ENCODE results near the gene TLCD5. TPM values are rescaled to one million over a fixed set of nuclear protein-coding genes. Genes with fewer than 3 reads are reported as not detected.

The TLCD5 gene
- total RNA-seq, 3 donors from 2014 or later = 2.9 to 8.2 (median 6.9) TPM

GRCh38 chr11:120306519-120307242 lies 18.4 kb upstream of the TLCD5 start:
- Histone ChIP-seq H3K27ac (peak overlapping the region; percentile 3 to 93), H3K4me3 (no peak overlapping the region), H3K36me3 (no peaks in the 10 kb centered on the region), H3K4me1 (peaks cover 0 to 11% of the 10 kb centered on the region in 2 donors), H3K27me3 (no peaks in the 10 kb centered on the region), H3K9me3 (no peaks in the 10 kb centered on the region)
- no peak for DNase-seq (ENCODE audit: low spot score in 2 of 2)
- TF ChIP-seq POLR2AphosphoS5 (IDR thresholded peaks at IDR 0.05) = no peak
- TF ChIP-seq POLR2A (IDR thresholded peaks at IDR 0.05) = no peak
- intact Hi-C loops (cut with DNase I; ENCODE audit: low total_unique reads) = no loop called here

- H3K27me3 ChIP-seq = no peaks in the 10 kb centered on the region
- H3K4me3 ChIP-seq = no peak overlapping the region
- peaks cover 0 to 7% of the 10 kb centered on the region in 2 donors for H3K4me1 ChIP-seq
- H3K27ac ChIP-seq = no peak overlapping the region
- H3K36me3 ChIP-seq = no peaks in the 10 kb centered on the region
- intact Hi-C loops (cut with DNase I; ENCODE audit: low total_unique reads) = no loop called here
- DNase-seq (ENCODE audit: low spot score in 2 of 2) = no peak
- H3K9me3 ChIP-seq = no peaks in the 10 kb centered on the region
- TF ChIP-seq POLR2AphosphoS5 (IDR thresholded peaks at IDR 0.05) (no peak), POLR2A (IDR thresholded peaks at IDR 0.05) (no peak), CTCF (IDR thresholded peaks at IDR 0.05) (no peak)
Measured at GRCh38 chr11:120307476-120307875, 17.6 kb upstream of the TLCD5 start.

- Histone ChIP-seq H3K36me3 (no peaks in the 10 kb centered on the region), H3K27me3 (no peaks in the 10 kb centered on the region), H3K4me1 (peaks cover 0 to under 1% of the 10 kb centered on the region in 2 donors), H3K9me3 (no peaks in the 10 kb centered on the region), H3K4me3 (no peak overlapping the region), H3K27ac (peak overlapping the region in 1 of 2 donors; percentile 30)
- no peak for DNase-seq (ENCODE audit: low spot score in 2 of 2)
- TF ChIP-seq POLR2A (IDR thresholded peaks at IDR 0.05) (no peak), POLR2AphosphoS5 (IDR thresholded peaks at IDR 0.05) (no peak), CTCF (IDR thresholded peaks at IDR 0.05) (no peak)
- intact Hi-C loops (cut with DNase I; ENCODE audit: low total_unique reads) = no loop called here
Measured at GRCh38 chr11:120308081-120308480, 17.0 kb upstream of the TLCD5 start.

- Histone ChIP-seq H3K4me3 (no peak overlapping the region), H3K27me3 (no peaks in the 10 kb centered on the region), H3K27ac (peak overlapping the region; percentile 51 to 55), H3K36me3 (no peaks in the 10 kb centered on the region), H3K9me3 (no peaks in the 10 kb centered on the region), H3K4me1 (no peaks in the 10 kb centered on the region)
- TF ChIP-seq CTCF (IDR thresholded peaks at IDR 0.05) (no peak), POLR2AphosphoS5 (IDR thresholded peaks at IDR 0.05) (no peak), POLR2A (IDR thresholded peaks at IDR 0.05) (no peak)
- intact Hi-C loops (cut with DNase I; ENCODE audit: low total_unique reads) = no loop called here
- DNase-seq (ENCODE audit: low spot score in 2 of 2) = no peak
Measured at GRCh38 chr11:120310870-120311269, 14.2 kb upstream of the TLCD5 start.

GRCh38 chr11:120314861-120315260 lies 10.2 kb upstream of the TLCD5 start:
- Histone ChIP-seq H3K27me3 (no peaks in the 10 kb centered on the region), H3K9me3 (no peaks in the 10 kb centered on the region), H3K27ac (peak overlapping the region in 1 of 2 donors; percentile 31), H3K4me3 (no peak overlapping the region), H3K4me1 (peaks cover 5 to 8% of the 10 kb centered on the region in 2 donors), H3K36me3 (no peaks in the 10 kb centered on the region)
- TF ChIP-seq POLR2AphosphoS5 (IDR thresholded peaks at IDR 0.05) = no peak
- no peak for TF ChIP-seq POLR2A (IDR thresholded peaks at IDR 0.05)
- TF ChIP-seq CTCF (IDR thresholded peaks at IDR 0.05) = no peak
- no peak for DNase-seq (ENCODE audit: low spot score in 2 of 2)
- intact Hi-C loops (cut with DNase I; ENCODE audit: low total_unique reads) = no loop called here
